ENCODE results near the gene MYO5C.
A peak's percentile ranks its signal among the peaks of the same experiment; 100 is the strongest.

The MYO5C gene

GRCh38 chr15:52276256-52276770 is 19.3 kb downstream of the MYO5C start:
- no peak for DNase-seq

GRCh38 chr15:52263563-52264282 is 31.9 kb downstream of the MYO5C start:
- no peak for DNase-seq

- DNase-seq, result peak; percentile 28
Observed at GRCh38 chr15:52262364-52262763, 33.2 kb downstream of the MYO5C start.

GRCh38 chr15:52261498-52262242 is 33.9 kb downstream of the MYO5C start:
- peak; percentile 87 for DNase-seq

- no peak for DNase-seq
Observed at GRCh38 chr15:52261026-52261425, 34.6 kb downstream of the MYO5C start.

GRCh38 chr15:52259503-52259902 is 36.1 kb downstream of the MYO5C start:
- no peak for DNase-seq

GRCh38 chr15:52258461-52258860 is 37.1 kb downstream of the MYO5C start:
- no peak for DNase-seq

GRCh38 chr15:52257734-52258062 is 37.9 kb downstream of the MYO5C start:
- peak; percentile 84 for DNase-seq

- DNase-seq, result peak; percentile 46
Observed at GRCh38 chr15:52256930-52257733, 38.5 kb downstream of the MYO5C start.

GRCh38 chr15:52256366-52256765 is 39.2 kb downstream of the MYO5C start:
- DNase-seq, result peak; percentile 75

- DNase-seq, result no peak
Observed at GRCh38 chr15:52255935-52256334, 39.7 kb downstream of the MYO5C start.

- peak; percentile 74 for DNase-seq
Observed at GRCh38 chr15:52255008-52255407, 40.6 kb downstream of the MYO5C start.

GRCh38 chr15:52254391-52254790 is 41.2 kb downstream of the MYO5C start:
- no peak for DNase-seq

GRCh38 chr15:52252781-52253180 is 42.8 kb downstream of the MYO5C start:
- DNase-seq, result peak; percentile 92

GRCh38 chr15:52251144-52251860 is 44.3 kb downstream of the MYO5C start:
- no peak for DNase-seq

GRCh38 chr15:52247461-52247860 is 48.1 kb downstream of the MYO5C start:
- no peak for DNase-seq

- DNase-seq, result no peak
Observed at GRCh38 chr15:52246686-52247431, 48.7 kb downstream of the MYO5C start.

GRCh38 chr15:52243697-52244555 is 51.7 kb downstream of the MYO5C start:
- no peak for DNase-seq

GRCh38 chr15:52243286-52243685 is 52.3 kb downstream of the MYO5C start:
- DNase-seq, result no peak

GRCh38 chr15:52241489-52241888 is 54.1 kb downstream of the MYO5C start:
- no peak for DNase-seq

GRCh38 chr15:52240166-52240565 is 55.4 kb downstream of the MYO5C start:
- DNase-seq, result no peak
